HG02884 (cell line): ENCODE results near the gene PYM1.
"Not testable (repeated sequence)": the region's sequence is repeated elsewhere in the genome, so short reads cannot be mapped to it uniquely, and the experiment has no call there.

Source experiments
- ATAC-seq: cut with Tn5 transposase; IDR thresholded peaks from one replicate; pipeline ENCODE4 v1.9.1; 2021; ENCODE audit warnings: mild to moderate bottlenecking, moderate library complexity; ENCODE audit not compliant: unreplicated experiment

PYM1 gene

GRCh38 chr12:55940065-55940732 is 12.5 kb upstream of the PYM1 start:
- ATAC-seq, result peak; percentile 98

GRCh38 chr12:55938826-55939501 is 11.3 kb upstream of the PYM1 start:
- ATAC-seq, result no peak

GRCh38 chr12:55937981-55938380 is 10.3 kb upstream of the PYM1 start:
- no peak for ATAC-seq

- no peak for ATAC-seq
Observed at GRCh38 chr12:55935738-55936151, 8.1 kb upstream of the PYM1 start.

GRCh38 chr12:55934773-55935172 is 7.1 kb upstream of the PYM1 start:
- ATAC-seq, result no peak

- no peak for ATAC-seq
Observed at GRCh38 chr12:55933799-55934742, 6.4 kb upstream of the PYM1 start.

GRCh38 chr12:55933169-55933798 is 5.6 kb upstream of the PYM1 start:
- no peak for ATAC-seq

GRCh38 chr12:55932551-55932910 is 4.8 kb upstream of the PYM1 start:
- no peak for ATAC-seq

GRCh38 chr12:55931780-55932550 is 4.3 kb upstream of the PYM1 start:
- no peak for ATAC-seq

GRCh38 chr12:55931317-55931779 is 3.7 kb upstream of the PYM1 start:
- no peak for ATAC-seq

GRCh38 chr12:55930771-55931316 is 3.1 kb upstream of the PYM1 start, which contains the start of gene DGKA:
DGKA (plus strand) TSS chr12:55931162; CDS start chr12:55936504, 5,342 bp downstream.
- ATAC-seq, result no peak

- peak; percentile 38 for ATAC-seq
Observed at GRCh38 chr12:55929306-55929791, 1.7 kb upstream of the PYM1 start.

GRCh38 chr12:55926738-55927587 is 731 bp downstream of the PYM1 start:
- peak; percentile 33 for ATAC-seq

GRCh38 chr12:55925870-55926737 is 1.6 kb downstream of the PYM1 start:
- no peak for ATAC-seq

- no peak for ATAC-seq
Observed at GRCh38 chr12:55925371-55925770, 2.3 kb downstream of the PYM1 start.

- not testable (repeated sequence) for ATAC-seq
Observed at GRCh38 chr12:55923648-55924047, 4.0 kb downstream of the PYM1 start.

- no peak for ATAC-seq
Observed at GRCh38 chr12:55922126-55922525, 5.6 kb downstream of the PYM1 start.

GRCh38 chr12:55919032-55919431 is 8.7 kb downstream of the PYM1 start:
- ATAC-seq, result not testable (repeated sequence)
